Ovary (tissue), 9 donors: Measurements from ENCODE around the gene TP53INP2. TPM values are rescaled to one million over a fixed set of nuclear protein-coding genes. Genes with fewer than 3 reads are reported as not detected.

Experiments used
- DNase-seq, 5 donors: peaks; one replicate each; pipeline ENCODE4 v3.0.0-alpha.2; 2019 to 2020
- H3K27ac ChIP-seq, 2 donors: fragments of 200-600 bp; one replicate each; pipeline versions ENCODE4 v1.5.1 to v1.8.0; 2019 to 2022
- H3K27me3 ChIP-seq: fragments of 200-600 bp; one replicate; pipeline ENCODE4 v1.8.0; 2022
- H3K36me3 ChIP-seq: fragments of 200-600 bp; sonication (generic); one replicate; pipeline ENCODE4 v1.5.1; 2019
- H3K4me1 ChIP-seq: one replicate; pipeline ENCODE4 v1.8.1; 2013; ENCODE audit warnings: mild to moderate bottlenecking, moderate library complexity; ENCODE audit not compliant: insufficient read depth
- H3K4me3 ChIP-seq: fragments of 200-600 bp; sonication (generic); one replicate; pipeline ENCODE4 v1.5.1; 2017
- H3K9me3 ChIP-seq, 2 donors: fragments of 200-600 bp in 1 of 2; sonication (generic) in 1 of 2; one replicate each; pipeline versions ENCODE4 v1.5.1 to v1.8.1; 2013 to 2019; ENCODE audit warnings: mild to moderate bottlenecking in 1 of 2, moderate library complexity in 1 of 2
- CTCF ChIP-seq, 3 donors: fragments of 450-650 bp in 2 of 3; fragments of 200-600 bp in 1 of 3; IDR thresholded peaks; one replicate each; pipeline versions ENCODE4 v1.5.1 to v1.8.0; 2016 to 2022; ENCODE audit warnings: antibody characterized with exemption in 3 of 3, mild to moderate bottlenecking in 1 of 3
- EP300 ChIP-seq: sonication (generic); formaldehyde crosslinking; IDR thresholded peaks from one replicate; pipeline ENCODE4 v1.6.1; 2017; ENCODE audit warnings: antibody characterized with exemption
- POLR2A ChIP-seq: fragments of 450-650 bp; IDR thresholded peaks from one replicate; pipeline ENCODE4 v1.6.1; 2017; ENCODE audit warnings: antibody characterized with exemption, mild to moderate bottlenecking, moderate library complexity
- WGBS, 3 donors: extraction: QIAGEN DNeasy Blood & Tissue Kit in 1 of 3; methylation state at CpG; one replicate each; pipeline versions ENCODE4 v1.1.5 to v1.1.7; 2013 to 2017; 5-methylcytosine and 5-hydroxymethylcytosine counted together
- intact Hi-C, 4 donors: fragments of 100-400 bp; cut with DNase I; formaldehyde crosslinking; loops; one replicate each; pipeline versions ENCODE4 v1.11.0 to v1.15.1; 2022 to 2023
- polyA plus RNA-seq, 2 donors: library from polyadenylated mRNA; stranded (reverse); fragments of 200-250 nt in 1 of 2; fragments of 350-450 nt in 1 of 2; fragmentation: Illumina TruSeq in 1 of 2; extraction: RNeasy Lipid Tissue Mini Kit (QIAGEN cat#74804) in 1 of 2; gene quantifications; one replicate each; pipeline ENCODE4 v1.2.3, GENCODE V29; 2013 to 2014
- total RNA-seq, 7 donors: library from RNA; depleted of rRNA in 2 of 7; stranded (reverse); fragments of >200 nt in 2 of 7; fragmentation: NEBNext Ultra II Directional in 3 of 7; extraction: Animal tissue kit (Norgen Biotek cat#: 25700) in 3 of 7; gene quantifications; one replicate each; pipeline versions ENCODE4 v1.1.0 to v1.2.4, GENCODE V29; 2016 to 2023
- donor health status: DM: no; HTN: no; CAD: no; lungs with moderate emphysema.
- donor health status: DM: no; HTN: no; CAD: no.
- donor health status: Bipolar disorder and iron deficiency.
- donor health status: DM: yes; HTN: yes; CAD: no.
- donor health status: DM: no; HTN: no; CAD: no.
- donor health status: DM: yes; HTN: yes; CAD: no.

Gene TP53INP2
- total and polyA plus RNA-seq, 9 donors: 4.9 to 50.3 (median 13.3) TPM

GRCh38 chr20:34680586-34681175, 23.5 kb upstream of the TP53INP2 start:
- TF ChIP-seq CTCF (IDR thresholded peaks at IDR 0.05): no peak
- no peak for TF ChIP-seq POLR2A
- no peaks in the 10 kb centered on the region for H3K9me3 ChIP-seq
- H3K4me1 ChIP-seq: peaks cover 1% of the 10 kb centered on the region
- no peak overlapping the region for H3K27ac ChIP-seq
- intact Hi-C loops: no loop called here
- no peaks in the 10 kb centered on the region for H3K36me3 ChIP-seq
- H3K4me3 ChIP-seq: no peak overlapping the region
- DNase-seq: no peak
- H3K27me3 ChIP-seq: no peaks in the 10 kb centered on the region

GRCh38 chr20:34683667-34684066, 20.5 kb upstream of the TP53INP2 start:
- no peak for DNase-seq
- intact Hi-C loops: no loop called here
- Histone ChIP-seq H3K9me3 (no peaks in the 10 kb centered on the region), H3K4me3 (no peak overlapping the region), H3K36me3 (no peaks in the 10 kb centered on the region), H3K4me1 (no peaks in the 10 kb centered on the region), H3K27ac (no peak overlapping the region), H3K27me3 (no peaks in the 10 kb centered on the region)
- 86 to 92% (median 90%) methylated on average over 3 of the region's 3 CpGs for WGBS, 3 donors
- TF ChIP-seq CTCF (IDR thresholded peaks at IDR 0.05): no peak
- TF ChIP-seq EP300: no peak
- no peak for TF ChIP-seq POLR2A

- no peak overlapping the region for H3K27ac ChIP-seq
- 76 to 88% (median 78%) methylated on average over 2 of the region's 2 CpGs for WGBS, 3 donors
- DNase-seq: no peak
Measured at GRCh38 chr20:34689486-34689885, 14.7 kb upstream of the TP53INP2 start.

GRCh38 chr20:34691838-34692237, 12.3 kb upstream of the TP53INP2 start:
- TF ChIP-seq CTCF (IDR thresholded peaks at IDR 0.05) (no peak), POLR2A (no peak), EP300 (no peak)
- Histone ChIP-seq H3K27ac (no peak overlapping the region), H3K36me3 (no peaks in the 10 kb centered on the region), H3K4me3 (no peak overlapping the region), H3K9me3 (no peaks in the 10 kb centered on the region), H3K4me1 (no peaks in the 10 kb centered on the region), H3K27me3 (no peaks in the 10 kb centered on the region)
- DNase-seq: no peak
- 66 to 73% (median 69%) methylated on average over 3 of the region's 3 CpGs for WGBS, 3 donors
- intact Hi-C loops: no loop called here

More at GRCh38 chr20:34689486-34689885, 14.7 kb upstream of the TP53INP2 start:
- TF ChIP-seq POLR2A (no peak), EP300 (no peak), CTCF (IDR thresholded peaks at IDR 0.05) (no peak)
- H3K9me3 ChIP-seq: no peaks in the 10 kb centered on the region
- intact Hi-C loops: no loop called here
- no peaks in the 10 kb centered on the region for H3K27me3 ChIP-seq
- H3K4me1 ChIP-seq: no peaks in the 10 kb centered on the region
- no peak overlapping the region for H3K4me3 ChIP-seq
- H3K36me3 ChIP-seq: no peaks in the 10 kb centered on the region
